Measurements from ENCODE around the gene ANKRD44.

The ANKRD44 gene

DNA sequence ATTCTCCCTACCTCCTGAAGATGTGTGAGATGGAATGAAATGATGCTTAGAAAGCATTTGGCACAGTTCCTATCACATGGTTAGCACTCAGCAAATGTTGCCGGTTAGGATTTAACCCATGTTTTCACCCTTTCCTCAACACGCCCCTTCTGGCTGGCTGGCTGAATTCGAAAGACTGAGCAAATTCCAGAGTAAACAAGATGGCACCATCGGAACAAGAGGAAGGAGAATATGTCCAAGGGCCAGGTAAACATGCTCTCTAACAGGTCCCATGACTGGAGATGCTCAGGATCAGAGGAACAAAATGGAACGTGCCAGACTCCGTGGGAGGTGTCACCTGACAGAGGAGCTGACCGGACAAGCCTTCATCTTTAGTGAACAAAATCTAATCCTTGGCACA is 145.6 kb downstream of the ANKRD44 start:
- no peak for DNase-seq
- Mint-ChIP-seq H3K4me3 (no peak overlapping the region), H3K9me3 (no peaks in the 10 kb centered on the region), H3K27ac (peak overlapping the region; percentile 35), H3K27me3 (no peaks in the 10 kb centered on the region), H3K4me1 (peaks cover 47% of the 10 kb centered on the region), H3K36me3 (peaks cover 22% of the 10 kb centered on the region)
- CTCF ChIA-PET: interaction anchor here (6.9 kb wide), 1 partner anchor 50 kb away, joined by 68 read pairs; no protein-coding TSS in a partner anchor

DNA sequence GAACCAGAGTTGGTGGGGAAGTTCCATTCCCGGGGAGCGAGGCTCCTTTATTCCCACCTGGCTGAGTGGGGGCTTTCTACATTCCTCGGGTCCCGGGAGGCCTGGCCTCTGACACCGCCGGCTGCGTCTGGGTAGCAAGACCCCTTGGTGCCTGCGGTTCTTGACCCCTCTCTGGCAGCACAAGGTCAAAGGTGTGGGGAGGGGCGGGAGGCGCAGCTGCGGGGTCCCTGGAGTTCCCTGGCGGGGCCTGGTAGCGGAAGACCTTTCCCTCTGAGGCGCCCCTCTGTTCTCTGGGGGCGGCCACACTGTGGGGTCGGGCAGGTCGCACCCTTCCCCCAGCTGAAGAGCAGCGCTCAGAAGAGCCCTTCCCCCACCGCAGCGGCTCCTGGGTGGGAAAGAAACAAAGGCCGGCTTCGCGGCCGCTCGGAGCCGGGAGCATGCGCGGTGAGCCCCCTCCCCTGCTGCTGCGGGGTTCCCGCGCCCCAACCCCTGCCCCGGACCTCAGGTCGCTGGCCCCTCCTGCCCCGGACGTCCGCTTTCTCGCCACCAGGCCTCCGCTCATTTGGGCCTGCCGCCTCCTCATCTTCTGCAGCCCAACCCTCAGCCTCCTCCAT is 146.3 kb downstream of the ANKRD44 start:
- DNase-seq: no peak
- H3K4me3 Mint-ChIP-seq: no peak overlapping the region
- no peak overlapping the region for H3K27ac Mint-ChIP-seq
- no peaks in the 10 kb centered on the region for H3K27me3 Mint-ChIP-seq
- peaks cover 22% of the 10 kb centered on the region for H3K36me3 Mint-ChIP-seq
- H3K9me3 Mint-ChIP-seq: no peaks in the 10 kb centered on the region
- peaks cover 49% of the 10 kb centered on the region for H3K4me1 Mint-ChIP-seq
- CTCF ChIA-PET: no interaction called here

DNA sequence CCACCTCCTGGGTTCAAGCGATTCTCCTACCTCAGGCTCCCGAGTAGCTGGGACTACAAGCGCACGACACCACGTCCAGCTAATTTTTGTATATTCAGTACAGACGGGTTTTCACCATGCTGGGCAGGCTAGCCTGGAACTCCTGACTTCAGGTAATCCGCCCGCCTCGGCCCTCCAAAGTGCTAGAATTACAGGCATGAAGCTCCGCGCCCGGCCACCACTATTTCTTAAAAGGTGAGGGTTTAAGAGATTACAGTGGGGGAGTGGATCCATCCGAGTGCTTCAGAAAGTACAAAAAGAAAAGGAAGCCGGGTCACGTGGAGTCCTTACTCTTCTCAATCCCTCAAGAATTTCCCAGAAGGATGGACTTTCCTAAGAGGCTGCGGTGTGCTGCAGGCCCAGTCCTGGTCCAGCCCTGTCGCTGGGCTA is 146.9 kb downstream of the ANKRD44 start:
- no peak overlapping the region for H3K27ac Mint-ChIP-seq
- no peaks in the 10 kb centered on the region for H3K9me3 Mint-ChIP-seq
- H3K4me3 Mint-ChIP-seq: no peak overlapping the region
- peaks cover 24% of the 10 kb centered on the region for H3K36me3 Mint-ChIP-seq
- H3K27me3 Mint-ChIP-seq: no peaks in the 10 kb centered on the region
- H3K4me1 Mint-ChIP-seq: peaks cover 49% of the 10 kb centered on the region
- CTCF ChIA-PET: no interaction called here
- no peak for DNase-seq

DNA sequence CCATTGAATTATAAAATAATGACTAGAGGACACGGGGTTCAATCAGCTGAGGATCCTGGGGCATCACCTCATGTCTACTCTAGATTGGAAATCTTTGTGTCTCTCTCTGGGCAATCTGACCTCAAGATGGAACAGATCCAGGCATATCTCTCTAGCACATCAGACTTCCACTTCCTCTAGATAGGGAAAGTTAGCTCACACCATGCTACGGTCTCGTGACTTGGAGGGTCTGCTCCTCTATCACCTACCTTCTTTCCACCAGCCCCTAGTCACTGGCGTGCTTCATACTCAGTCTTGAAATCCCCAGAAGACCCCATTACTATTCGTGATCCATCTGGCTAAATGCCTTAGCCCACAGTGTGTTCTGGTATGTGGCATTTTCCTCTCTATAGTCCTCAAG is 148.8 kb downstream of the ANKRD44 start:
- H3K4me1 Mint-ChIP-seq: peaks cover 47% of the 10 kb centered on the region
- peaks cover 26% of the 10 kb centered on the region for H3K36me3 Mint-ChIP-seq
- no peaks in the 10 kb centered on the region for H3K9me3 Mint-ChIP-seq
- H3K27ac Mint-ChIP-seq: no peak overlapping the region
- DNase-seq: no peak
- no peak overlapping the region for H3K4me3 Mint-ChIP-seq
- H3K27me3 Mint-ChIP-seq: no peaks in the 10 kb centered on the region
- CTCF ChIA-PET: no interaction called here

DNA sequence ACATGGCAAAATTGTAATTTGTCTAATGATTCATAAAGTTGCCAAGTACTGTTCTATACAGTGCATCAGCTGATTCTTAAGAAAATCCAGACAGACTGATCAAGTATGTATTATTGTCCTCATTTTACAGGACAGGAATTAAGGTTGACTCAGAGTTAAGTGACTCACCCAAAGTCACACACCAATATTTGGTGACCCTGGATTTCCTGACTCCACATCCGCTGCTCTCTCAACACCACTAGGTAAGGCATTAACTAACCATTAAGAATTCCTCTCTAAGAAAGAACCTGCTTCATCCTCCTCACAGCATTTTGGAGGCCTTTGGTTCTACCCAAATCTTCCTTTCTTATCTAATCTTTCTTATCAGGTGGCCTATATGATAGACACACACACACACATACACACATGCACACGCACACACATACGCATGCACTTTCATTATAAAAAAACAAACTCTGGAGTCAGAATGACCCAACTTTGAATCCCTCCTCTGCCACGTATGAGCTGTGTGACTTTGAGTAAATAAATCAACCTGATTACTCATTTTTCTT is 150.8 kb downstream of the ANKRD44 start:
- H3K36me3 Mint-ChIP-seq: peaks cover 30% of the 10 kb centered on the region

DNA sequence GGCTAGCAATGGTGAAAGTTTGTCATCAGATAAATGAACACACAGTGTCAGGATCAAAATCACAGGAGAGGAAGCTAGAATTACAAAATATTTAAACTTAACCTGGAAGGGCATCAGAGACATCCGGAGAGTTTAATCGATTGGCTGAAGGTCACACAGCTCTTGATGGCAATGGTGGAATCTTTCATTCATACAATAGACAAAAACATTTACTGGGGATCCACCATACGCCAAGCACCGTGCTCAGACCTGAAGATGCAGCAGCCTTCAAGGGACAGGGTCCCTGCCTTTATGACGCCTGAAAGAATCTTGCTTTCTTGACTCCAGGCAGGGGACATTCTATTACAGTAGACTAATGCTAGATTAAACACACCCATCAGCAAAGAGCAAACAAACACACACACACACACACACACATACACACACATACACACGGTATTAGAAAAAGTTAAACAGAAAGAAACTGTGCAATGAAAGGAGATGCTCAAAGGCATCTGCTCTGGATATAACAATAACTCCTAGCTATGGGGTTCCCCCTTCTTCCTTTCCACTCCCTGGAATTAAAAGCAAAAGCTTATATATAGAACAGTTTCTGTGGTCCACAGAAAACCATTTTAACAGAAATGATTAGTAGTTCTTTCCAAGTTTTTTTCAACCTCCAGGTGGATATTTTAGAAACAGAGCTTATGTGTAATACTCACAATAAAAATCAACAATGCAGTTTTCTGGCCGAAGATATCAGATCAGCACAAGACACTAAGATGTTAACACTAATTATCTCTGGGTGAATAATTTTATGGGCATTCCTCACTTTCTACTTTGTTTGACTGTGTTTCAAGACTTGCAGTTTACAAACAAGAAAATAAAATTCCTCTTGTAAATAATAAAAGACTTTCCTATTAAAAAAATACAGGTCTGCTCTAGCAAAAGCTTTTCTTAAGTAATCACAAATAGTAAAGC is 151.7 kb downstream of the ANKRD44 start:
- CTCF ChIA-PET: interaction anchor here (1.1 to 1.4 kb wide), 4 partner anchors 9 to 215 kb away, joined by 3 to 7 read pairs (median 4); no protein-coding TSS in a partner anchor
- Mint-ChIP-seq H3K9me3 (peaks cover 2% of the 10 kb centered on the region), H3K27ac (no peak overlapping the region), H3K27me3 (no peaks in the 10 kb centered on the region), H3K4me1 (peaks cover 47% of the 10 kb centered on the region), H3K4me3 (no peak overlapping the region), H3K36me3 (peaks cover 28% of the 10 kb centered on the region)
- no peak for DNase-seq

More for the DNA sequence above, 150.8 kb downstream of the ANKRD44 start:
- Mint-ChIP-seq H3K9me3 (peaks cover 2% of the 10 kb centered on the region), H3K27ac (peak overlapping the region; percentile 72), H3K4me1 (peaks cover 43% of the 10 kb centered on the region), H3K27me3 (no peaks in the 10 kb centered on the region), H3K4me3 (no peak overlapping the region)
- DNase-seq: no peak
- CTCF ChIA-PET: interaction anchor here (1.3 to 1.4 kb wide), 2 partner anchors 9 to 46 kb away, joined by 3 to 7 read pairs; no protein-coding TSS in a partner anchor

DNA sequence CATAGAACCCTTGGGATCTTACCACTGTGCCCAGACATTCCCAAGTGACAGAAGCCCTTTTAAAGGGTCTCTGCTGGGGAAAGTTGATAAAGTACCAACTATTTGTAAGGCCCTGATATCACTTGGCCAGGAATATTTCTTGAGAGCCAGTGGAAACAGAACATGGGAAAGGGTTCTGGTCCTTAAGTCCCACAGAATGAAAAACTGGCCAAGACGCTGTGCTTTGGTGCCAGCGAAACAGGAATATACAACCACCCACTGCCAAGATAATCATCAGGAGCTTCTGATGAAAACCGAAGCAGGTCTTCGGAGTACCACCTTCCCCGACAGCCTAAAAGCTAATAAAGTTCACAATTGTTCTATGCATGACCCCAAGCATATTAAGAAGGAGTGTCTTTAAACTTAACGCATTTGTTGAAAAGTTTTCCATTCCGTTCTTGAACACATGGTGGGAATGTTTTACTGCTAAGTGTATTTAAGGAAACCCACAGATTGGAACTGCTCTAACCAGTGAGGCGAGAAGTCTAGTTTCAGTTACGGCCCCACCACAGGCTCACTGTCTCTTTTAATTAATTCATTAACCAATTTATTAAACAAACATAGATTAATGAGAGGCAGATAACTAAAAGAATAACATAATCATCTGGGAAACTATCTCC is 152.6 kb downstream of the ANKRD44 start:
- H3K9me3 Mint-ChIP-seq: peaks cover 2% of the 10 kb centered on the region
- no peaks in the 10 kb centered on the region for H3K27me3 Mint-ChIP-seq
- peaks cover 51% of the 10 kb centered on the region for H3K4me1 Mint-ChIP-seq
- H3K4me3 Mint-ChIP-seq: no peak overlapping the region
- DNase-seq: no peak
- CTCF ChIA-PET: interaction anchor here (1.1 kb wide), 2 partner anchors 10 to 216 kb away, joined by 3 to 5 read pairs; no protein-coding TSS in a partner anchor
- H3K36me3 Mint-ChIP-seq: peaks cover 34% of the 10 kb centered on the region
- H3K27ac Mint-ChIP-seq: no peak overlapping the region

DNA sequence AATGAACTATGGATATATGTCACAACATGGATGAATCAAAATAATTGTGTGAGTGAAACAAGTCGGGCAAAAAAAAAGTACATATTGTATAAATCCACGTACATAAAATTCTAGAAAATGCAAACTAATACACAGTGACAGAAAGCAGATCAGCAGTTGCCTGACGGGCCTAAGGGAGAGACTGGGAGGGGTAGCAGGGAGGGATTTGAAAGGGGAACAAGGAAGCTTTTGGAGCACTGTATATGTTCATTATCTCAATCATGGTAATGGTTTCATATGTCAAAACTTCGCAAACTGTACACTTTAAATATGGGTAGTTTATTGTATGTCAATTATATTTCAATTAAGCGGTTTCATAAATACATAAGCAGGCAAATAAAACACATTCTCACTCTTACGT is 153.8 kb downstream of the ANKRD44 start:
- no peak overlapping the region for H3K27ac Mint-ChIP-seq
- DNase-seq: no peak
- no peaks in the 10 kb centered on the region for H3K27me3 Mint-ChIP-seq
- CTCF ChIA-PET: interaction anchor here (1.2 kb wide), 1 partner anchor 43 kb away, joined by 4 read pairs; no protein-coding TSS in a partner anchor
- H3K9me3 Mint-ChIP-seq: peaks cover 2% of the 10 kb centered on the region
- no peak overlapping the region for H3K4me3 Mint-ChIP-seq
- peaks cover 38% of the 10 kb centered on the region for H3K36me3 Mint-ChIP-seq
- peaks cover 52% of the 10 kb centered on the region for H3K4me1 Mint-ChIP-seq

DNA sequence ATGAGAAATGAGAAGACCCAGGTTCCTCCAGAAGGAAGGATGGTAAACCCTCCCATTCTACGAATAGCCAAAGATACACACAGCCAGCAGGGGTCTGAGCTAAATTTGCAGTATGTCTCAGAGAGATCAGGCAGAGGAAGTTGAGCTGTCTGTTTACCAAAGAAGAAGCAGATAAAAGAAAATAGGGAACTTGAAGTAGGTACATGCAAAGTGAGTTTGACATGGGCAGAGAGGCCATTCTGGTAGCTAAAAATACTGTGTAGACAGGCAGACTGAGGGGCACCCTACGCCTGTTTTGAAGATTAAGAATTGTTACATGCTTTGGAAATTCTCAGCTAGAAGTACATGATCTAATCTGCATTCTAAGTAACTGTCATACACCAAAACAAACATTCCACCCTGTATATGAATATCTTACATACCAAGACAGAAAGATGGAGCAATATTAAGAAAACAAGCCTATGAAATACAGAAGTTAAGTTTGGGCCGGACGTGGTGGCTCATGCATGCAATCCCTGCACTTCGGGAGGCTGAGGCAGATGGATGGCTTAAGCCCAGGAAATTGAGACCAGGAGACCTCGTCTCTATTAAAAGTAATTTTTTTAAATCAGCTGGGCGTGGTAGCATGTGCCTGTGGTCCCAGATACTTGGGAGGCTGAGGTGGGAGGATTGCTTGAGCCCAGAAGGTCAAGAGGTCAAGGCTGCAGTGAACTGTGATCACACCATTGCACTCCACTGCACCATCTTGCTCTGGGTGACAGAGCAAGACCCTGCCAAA is 157.9 kb downstream of the ANKRD44 start:
- H3K36me3 Mint-ChIP-seq: peaks cover 41% of the 10 kb centered on the region
- no peak for DNase-seq
- CTCF ChIA-PET: interaction anchor here (0.6 to 1.9 kb wide), 7 partner anchors 11 to 231 kb away, joined by 3 to 6 read pairs (median 5); no protein-coding TSS in a partner anchor
- H3K27ac Mint-ChIP-seq: peak overlapping the region; percentile 67
- peaks cover 2% of the 10 kb centered on the region for H3K9me3 Mint-ChIP-seq
- peak overlapping the region; percentile 0 for H3K4me3 Mint-ChIP-seq
- H3K4me1 Mint-ChIP-seq: peaks cover 59% of the 10 kb centered on the region
- no peaks in the 10 kb centered on the region for H3K27me3 Mint-ChIP-seq

DNA sequence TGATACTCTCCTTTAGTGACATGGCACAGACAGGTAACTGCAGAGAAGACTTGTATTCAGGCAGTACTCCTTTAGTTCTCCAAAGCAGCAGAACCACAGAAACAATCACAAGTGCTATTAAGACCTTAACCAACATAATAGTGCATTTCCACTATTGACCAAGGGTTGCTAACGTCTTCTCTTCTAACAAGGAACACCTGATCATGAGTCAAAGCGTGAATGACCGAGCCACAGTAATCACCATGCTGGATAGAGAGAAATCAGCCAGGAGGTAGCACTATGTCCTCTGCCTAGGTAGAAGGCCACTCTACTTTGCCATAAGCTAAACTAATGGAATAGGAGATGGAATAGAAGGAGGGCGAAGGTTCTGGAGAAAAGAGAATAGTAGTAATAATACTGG is 161.0 kb downstream of the ANKRD44 start:
- H3K9me3 Mint-ChIP-seq: no peaks in the 10 kb centered on the region
- H3K27me3 Mint-ChIP-seq: no peaks in the 10 kb centered on the region
- peaks cover 35% of the 10 kb centered on the region for H3K36me3 Mint-ChIP-seq
- H3K27ac Mint-ChIP-seq: no peak overlapping the region
- CTCF ChIA-PET: interaction anchor here (0.8 kb wide), 1 partner anchor 33 kb away, joined by 3 read pairs; no protein-coding TSS in a partner anchor
- H3K4me3 Mint-ChIP-seq: no peak overlapping the region
- DNase-seq: no peak
- peaks cover 85% of the 10 kb centered on the region for H3K4me1 Mint-ChIP-seq

DNA sequence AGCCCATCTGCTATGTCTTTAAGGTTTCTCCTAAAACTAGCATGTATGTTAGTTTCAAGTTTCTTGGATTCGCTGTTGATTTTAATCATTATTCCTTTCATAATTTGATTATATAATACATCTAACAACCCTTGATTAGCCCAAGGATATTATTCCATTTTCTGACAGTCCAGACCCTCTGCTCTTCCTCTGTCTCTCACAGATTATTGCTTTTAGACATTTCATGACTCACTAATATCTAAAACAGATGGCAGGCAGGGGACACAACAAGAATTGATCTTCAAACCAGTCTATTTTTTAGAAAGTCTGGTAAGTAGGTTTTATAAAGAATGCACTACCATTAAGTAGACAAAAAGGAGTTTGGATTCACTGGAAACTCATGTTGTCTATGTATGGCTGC is 162.2 kb downstream of the ANKRD44 start:
- Mint-ChIP-seq H3K9me3 (peaks cover 2% of the 10 kb centered on the region), H3K27me3 (no peaks in the 10 kb centered on the region), H3K4me1 (peaks cover 79% of the 10 kb centered on the region), H3K4me3 (no peak overlapping the region), H3K27ac (no peak overlapping the region), H3K36me3 (peaks cover 35% of the 10 kb centered on the region)
- no peak for DNase-seq
- CTCF ChIA-PET: interaction anchor here (0.8 to 1.2 kb wide), 2 partner anchors 9 to 35 kb away, joined by 3 to 4 read pairs; no protein-coding TSS in a partner anchor

DNA sequence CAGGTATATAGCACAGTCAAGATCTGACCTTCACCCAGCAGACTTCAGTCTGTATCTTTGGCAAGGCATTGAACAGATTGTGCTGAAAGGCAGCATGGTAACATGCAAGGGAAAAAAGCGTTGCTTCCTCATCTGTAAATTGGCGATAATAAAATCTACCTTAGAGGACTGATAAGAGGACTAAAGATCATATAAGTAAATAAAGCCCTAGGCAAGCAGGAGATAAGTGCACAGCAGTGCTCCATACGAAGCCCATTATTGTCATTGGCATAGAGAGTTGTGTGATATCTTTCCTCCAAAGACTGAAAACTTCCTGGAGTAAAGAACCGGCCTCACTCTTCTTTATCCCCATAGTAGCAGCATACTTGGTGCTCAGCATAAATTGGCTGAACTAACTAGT is 162.6 kb downstream of the ANKRD44 start:
- Mint-ChIP-seq H3K9me3 (peaks cover 2% of the 10 kb centered on the region), H3K4me1 (peaks cover 74% of the 10 kb centered on the region), H3K36me3 (peaks cover 36% of the 10 kb centered on the region), H3K27me3 (no peaks in the 10 kb centered on the region), H3K4me3 (no peak overlapping the region), H3K27ac (peak overlapping the region; percentile 75)
- CTCF ChIA-PET: interaction anchor here (1.0 to 1.2 kb wide), 2 partner anchors 21 to 35 kb away, joined by 3 to 4 read pairs; no protein-coding TSS in a partner anchor
- no peak for DNase-seq

DNA sequence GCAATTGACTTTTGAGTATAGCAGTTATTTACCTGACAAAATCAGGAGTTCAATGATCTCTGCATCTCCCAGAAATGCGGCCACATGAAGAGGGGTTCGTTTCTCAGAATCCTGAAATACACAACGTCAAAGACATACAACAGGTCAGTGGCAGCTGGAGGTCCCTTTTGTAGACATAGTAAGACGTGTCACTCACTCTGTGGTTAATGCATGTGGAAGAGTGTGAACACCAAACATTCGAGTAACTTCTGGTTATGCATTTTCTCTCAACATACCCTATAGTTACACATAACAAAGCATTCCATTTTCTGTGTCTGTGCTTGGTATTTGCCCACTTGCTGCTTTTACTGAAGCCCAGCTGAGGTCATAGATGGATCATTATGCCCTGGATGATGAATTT is 163.6 kb downstream of the ANKRD44 start:
- no peak for DNase-seq
- H3K9me3 Mint-ChIP-seq: peaks cover 2% of the 10 kb centered on the region
- peaks cover 38% of the 10 kb centered on the region for H3K36me3 Mint-ChIP-seq
- peaks cover 71% of the 10 kb centered on the region for H3K4me1 Mint-ChIP-seq
- H3K27ac Mint-ChIP-seq: peak overlapping the region; percentile 75
- CTCF ChIA-PET: interaction anchor here (1.2 kb wide), 1 partner anchor 34 kb away, joined by 4 read pairs; no protein-coding TSS in a partner anchor
- no peaks in the 10 kb centered on the region for H3K27me3 Mint-ChIP-seq
- no peak overlapping the region for H3K4me3 Mint-ChIP-seq

Measured in activated naive CD4-positive, alpha-beta T cell treated with anti-CD3 and anti-CD28 coated beads, Interleukin-2, amount 10 ng/mL, durations not matched to agents 7 days and 5 days (primary cell).